Upper lobe of left lung (tissue), 4 donors: ENCODE measurements around the gene RAP1GAP.

Source experiments
- CTCF ChIP-seq, 6 experiments: fragments of 450-650 bp in 4 of 6; fragments of 200-600 bp in 2 of 6; sonication (generic) in 2 of 6; IDR thresholded peaks; one replicate each; pipeline ENCODE4 v1.5.1; 2016 to 2019; ENCODE audit warnings: antibody characterized with exemption in 6 of 6
- EP300 ChIP-seq, 4 donors: sonication (generic); formaldehyde crosslinking; IDR thresholded peaks; one replicate each; pipeline ENCODE4 v1.5.1; 2017; ENCODE audit warnings: antibody characterized with exemption in 4 of 4, control low read depth in 2 of 4
- POLR2A ChIP-seq, 4 donors: fragments of 450-650 bp; IDR thresholded peaks; one replicate each; pipeline ENCODE4 v1.5.1; 2016 to 2017; ENCODE audit warnings: antibody characterized with exemption in 4 of 4, mild to moderate bottlenecking in 2 of 4
- POLR2AphosphoS5 ChIP-seq, 2 donors: sonication (generic); formaldehyde crosslinking; IDR thresholded peaks; one replicate each; pipeline ENCODE4 v1.5.1; 2017; ENCODE audit warnings: antibody characterized with exemption in 2 of 2

- TF ChIP-seq CTCF (IDR thresholded peaks at IDR 0.05): no peak
- TF ChIP-seq EP300 (IDR thresholded peaks at IDR 0.05): no peak
- no peak for TF ChIP-seq POLR2AphosphoS5 (IDR thresholded peaks at IDR 0.05)
- no peak for TF ChIP-seq POLR2A (IDR thresholded peaks at IDR 0.05)
Measured at GRCh38 chr1:21570885-21571284, 98.3 kb downstream of the RAP1GAP start.
